Breast epithelium (tissue), 4 donors: ENCODE measurements around the gene IFITM1. TPM values are rescaled to one million over a fixed set of nuclear protein-coding genes. Genes with fewer than 3 reads are reported as not detected.
"Not testable (repeated sequence)": the region's sequence is repeated elsewhere in the genome, so short reads cannot be mapped to it uniquely, and the experiment has no call there.

Experiments used
- DNase-seq, 2 donors: peaks; one replicate each; pipeline ENCODE4 v3.0.0-alpha.2; 2019; ENCODE audit warnings: low spot score in 2 of 2
- H3K27ac ChIP-seq, 2 donors: fragments of 200-600 bp; sonication (generic) in 1 of 2; one replicate each; pipeline ENCODE4 v1.5.1; 2016 to 2019; ENCODE audit warnings: mild to moderate bottlenecking in 1 of 2
- H3K27me3 ChIP-seq, 2 donors: fragments of 200-600 bp; sonication (generic) in 1 of 2; one replicate each; pipeline versions ENCODE4 v1.5.1 to v1.6.0; 2017 to 2019; ENCODE audit warnings: control low read depth in 1 of 2, mild to moderate bottlenecking in 1 of 2
- H3K36me3 ChIP-seq: fragments of 200-600 bp; one replicate; pipeline ENCODE4 v1.5.1; 2019
- H3K4me1 ChIP-seq, 2 donors: fragments of 200-600 bp; sonication (generic); one replicate each; pipeline ENCODE4 v1.5.1; 2016 to 2019; ENCODE audit warnings: control low read depth in 1 of 2
- H3K4me3 ChIP-seq, 3 donors: fragments of 200-600 bp; sonication (generic); 1 replicate in 2 of 3; 2 replicates in 1 of 3; pipeline ENCODE4 v1.5.1; 2016 to 2019; ENCODE audit warnings: mild to moderate bottlenecking in 3 of 3, moderate library complexity in 2 of 3
- H3K9me3 ChIP-seq, 2 donors: fragments of 200-600 bp; sonication (generic) in 1 of 2; one replicate each; pipeline ENCODE4 v1.5.1; 2016 to 2019; ENCODE audit warnings: control low read depth in 1 of 2
- CTCF ChIP-seq, 3 donors: fragments of 450-650 bp; IDR thresholded peaks; one replicate each; pipeline ENCODE4 v1.5.1; 2016 to 2017; ENCODE audit warnings: antibody characterized with exemption in 3 of 3, mild to moderate bottlenecking in 3 of 3, moderate library complexity in 3 of 3
- POLR2A ChIP-seq: fragments of 450-650 bp; IDR thresholded peaks from one replicate; pipeline ENCODE4 v1.6.1; 2016; ENCODE audit warnings: antibody characterized with exemption, mild to moderate bottlenecking, moderate library complexity
- POLR2AphosphoS5 ChIP-seq, 3 donors: sonication (generic); formaldehyde crosslinking; IDR thresholded peaks; one replicate each; pipeline ENCODE4 v1.6.1; 2017; ENCODE audit warnings: antibody characterized with exemption in 3 of 3
- intact Hi-C: fragments of 100-400 bp; cut with DNase I; formaldehyde crosslinking; loops from one replicate; pipeline ENCODE4 v1.15.1; 2023; ENCODE audit warnings: low total_unique reads
- total RNA-seq, 3 donors: library from RNA; depleted of rRNA; stranded (reverse); fragments of >200 nt; gene quantifications; one replicate each; pipeline ENCODE4 v1.1.0, GENCODE V29; 2016

IFITM1 gene
- 100 to 1,000 TPM; 129 to 321 (median 142) TPM for total RNA-seq

DNA sequence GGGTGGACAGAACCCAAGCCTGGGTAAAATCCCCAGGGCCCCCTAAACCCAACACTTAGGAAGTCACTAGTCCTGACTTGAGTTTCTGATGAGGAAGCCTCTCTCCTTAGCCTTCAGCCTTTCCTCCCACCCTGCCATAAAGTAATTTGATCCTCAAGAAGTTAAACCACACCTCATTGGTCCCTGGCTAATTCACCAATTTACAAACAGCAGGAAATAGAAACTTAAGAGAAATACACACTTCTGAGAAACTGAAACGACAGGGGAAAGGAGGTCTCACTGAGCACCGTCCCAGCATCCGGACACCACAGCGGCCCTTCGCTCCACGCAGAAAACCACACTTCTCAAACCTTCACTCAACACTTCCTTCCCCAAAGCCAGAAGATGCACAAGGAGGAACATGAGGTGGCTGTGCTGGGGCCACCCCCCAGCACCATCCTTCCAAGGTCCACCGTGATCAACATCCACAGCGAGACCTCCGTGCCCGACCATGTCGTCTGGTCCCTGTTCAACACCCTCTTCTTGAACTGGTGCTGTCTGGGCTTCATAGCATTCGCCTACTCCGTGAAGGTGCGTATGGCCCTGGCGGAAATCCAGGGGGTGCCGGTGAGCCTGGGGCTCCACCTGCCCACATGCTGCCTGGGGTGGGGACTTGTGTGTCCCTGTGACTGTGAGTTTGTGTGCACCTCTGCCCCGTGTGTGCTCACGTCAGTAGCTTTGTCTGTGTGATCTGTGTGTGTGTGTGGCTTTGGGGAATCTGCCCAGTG is at the start of gene IFITM1:
Gene IFITM1, plus strand, starts transcription at position 254 of the 767 bp plus-strand sequence. Its CDS starts 131 bp downstream, at position 385.
- Histone ChIP-seq H3K9me3 (no peaks in the 10 kb centered on the region), H3K27ac (peak within 1 kb of the TSS; percentile 84 to 93), H3K36me3 (no peaks in the 10 kb centered on the region), H3K4me1 (peaks cover 9 to 20% of the 10 kb centered on the region in 2 donors), H3K27me3 (no peaks in the 10 kb centered on the region), H3K4me3 (peak within 1 kb of the TSS; percentile 52 to 88 (median 60))
- intact Hi-C loops = no loop called here
- TF ChIP-seq POLR2AphosphoS5 (IDR thresholded peaks at IDR 0.05) = peak; percentile 35 to 64 (median 57)
- no peak for TF ChIP-seq CTCF (IDR thresholded peaks at IDR 0.05)
- TF ChIP-seq POLR2A = no peak
- DNase-seq = no peak

DNA sequence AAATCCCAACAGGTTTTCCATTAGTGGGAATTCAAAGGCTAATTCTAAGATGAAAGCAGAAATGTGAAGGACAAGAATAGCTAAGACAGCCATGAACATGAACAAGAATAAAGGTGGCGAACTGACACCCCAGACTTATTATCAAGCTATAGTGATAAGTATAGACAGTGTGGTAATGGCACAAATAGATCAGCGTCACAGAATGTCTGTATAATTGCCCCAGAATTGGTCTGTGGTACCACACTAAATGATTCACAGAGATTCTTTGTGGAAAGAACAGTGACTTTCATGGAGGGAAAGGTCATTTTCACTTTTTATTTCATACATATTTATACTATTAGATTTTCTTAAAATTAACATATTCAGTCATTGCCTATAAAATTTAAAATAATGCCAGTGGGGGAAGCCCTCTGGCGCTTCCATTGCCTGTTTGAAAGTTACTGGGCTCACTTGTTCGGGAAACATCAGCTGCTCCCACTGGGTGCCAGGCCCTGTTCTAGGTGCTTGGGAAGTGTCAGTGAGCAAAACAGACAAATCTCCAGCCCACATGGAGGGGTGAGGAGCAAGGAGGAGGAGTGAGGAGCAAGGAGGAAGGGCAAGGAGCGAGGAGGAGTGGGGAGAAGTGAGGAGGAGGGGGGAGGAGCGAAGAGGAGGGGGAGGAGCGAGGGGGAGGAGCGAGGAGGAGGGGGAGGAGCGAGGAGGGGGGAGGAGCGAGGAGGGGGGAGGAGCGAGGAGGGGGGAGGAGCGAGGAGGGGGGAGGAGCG is 47.0 kb upstream of the IFITM1 start:
- no peak for TF ChIP-seq POLR2AphosphoS5 (IDR thresholded peaks at IDR 0.05)
- no peak for TF ChIP-seq POLR2A
- TF ChIP-seq CTCF (IDR thresholded peaks at IDR 0.05) = no peak
- H3K4me1 ChIP-seq = no peaks in the 10 kb centered on the region
- DNase-seq = no peak
- peak overlapping the region in 1 of 3 donors; percentile 25 for H3K4me3 ChIP-seq
- no peaks in the 10 kb centered on the region for H3K36me3 ChIP-seq
- intact Hi-C loops = no loop called here
- H3K27me3 ChIP-seq = no peaks in the 10 kb centered on the region
- no peak overlapping the region for H3K27ac ChIP-seq
- H3K9me3 ChIP-seq = no peaks in the 10 kb centered on the region

DNA sequence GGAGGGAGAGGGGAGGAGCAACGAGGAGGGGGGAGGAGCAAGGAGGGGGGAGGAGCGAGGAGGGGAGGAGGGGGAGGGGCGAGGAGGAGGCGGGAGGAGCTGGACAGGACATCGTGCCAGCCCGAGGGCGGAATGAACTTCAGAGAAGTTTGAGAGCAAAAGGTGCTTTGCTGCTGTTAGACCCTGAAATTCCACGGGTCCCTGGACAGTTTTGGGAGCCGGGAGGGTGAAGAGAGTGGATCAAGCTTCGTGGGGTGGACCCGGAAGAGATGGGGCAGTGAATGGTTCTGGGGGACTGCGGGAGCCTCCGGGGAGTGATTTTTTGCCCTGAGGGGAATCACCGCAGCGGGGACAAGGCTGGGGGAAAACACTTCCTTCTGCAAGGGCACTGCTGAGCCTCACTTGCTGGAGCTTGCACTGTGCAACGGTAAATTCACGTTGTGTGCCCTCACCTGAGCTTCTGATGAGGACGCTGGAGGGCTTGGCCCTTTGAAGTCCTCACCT is 46.3 kb upstream of the IFITM1 start:
- TF ChIP-seq POLR2AphosphoS5 (IDR thresholded peaks at IDR 0.05) (no peak), POLR2A (no peak), CTCF (IDR thresholded peaks at IDR 0.05) (no peak)
- H3K9me3 ChIP-seq = no peaks in the 10 kb centered on the region
- no peak for DNase-seq
- H3K4me1 ChIP-seq = no peaks in the 10 kb centered on the region
- no peaks in the 10 kb centered on the region for H3K27me3 ChIP-seq
- no peaks in the 10 kb centered on the region for H3K36me3 ChIP-seq
- intact Hi-C loops = no loop called here
- H3K27ac ChIP-seq = peak overlapping the region; percentile 52 to 78
- H3K4me3 ChIP-seq = peak overlapping the region; percentile 34 to 62 (median 37)

- H3K9me3 ChIP-seq, H3K4me1 ChIP-seq, intact Hi-C loops, DNase-seq, H3K36me3 ChIP-seq, H3K27me3 ChIP-seq: not testable (repeated sequence)
- Histone ChIP-seq H3K27ac (peak overlapping the region; percentile 52 to 78), H3K4me3 (peak overlapping the region; percentile 9 to 62 (median 37))
These were observed 45.1 kb upstream of the IFITM1 start for GRCh38 chr11:268716-269145.

DNA sequence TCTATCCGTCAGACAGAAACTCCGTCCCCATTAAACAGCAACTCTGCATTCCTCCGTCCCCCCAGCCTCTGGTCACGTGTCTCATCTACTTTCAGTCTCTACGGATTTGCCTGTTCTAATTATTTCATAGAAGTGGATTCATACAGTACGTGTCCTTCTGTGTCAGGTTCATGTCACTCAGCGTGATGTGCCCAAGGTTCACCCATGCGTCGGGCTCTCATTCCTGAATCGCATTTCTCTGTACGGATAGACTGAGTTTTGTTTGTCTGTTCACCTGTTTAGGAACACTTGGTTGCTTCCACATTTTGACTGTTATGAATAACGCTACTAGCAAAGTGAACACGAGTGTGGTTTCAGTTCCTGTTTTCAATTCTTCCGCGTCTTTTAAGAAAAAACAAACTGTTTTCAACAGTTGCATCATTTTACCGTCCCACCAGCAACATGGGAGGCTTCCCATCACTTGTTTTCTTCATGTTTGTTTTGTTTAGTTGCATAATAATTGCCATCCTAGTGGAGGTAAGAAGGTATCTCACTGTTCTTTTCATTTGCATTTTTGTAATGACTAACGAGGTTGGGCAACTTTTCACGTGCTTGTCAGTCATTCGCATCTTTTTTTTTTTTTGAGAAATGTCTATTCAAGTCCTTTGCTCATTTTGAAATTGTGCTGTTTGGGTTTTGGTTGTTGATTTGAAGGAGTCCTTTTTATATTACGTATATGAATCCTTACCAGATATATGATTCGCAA is 44.5 kb upstream of the IFITM1 start:
- DNase-seq = no peak
- peak overlapping the region; percentile 52 to 78 for H3K27ac ChIP-seq
- H3K9me3 ChIP-seq = no peaks in the 10 kb centered on the region

More for the DNA sequence above, 44.5 kb upstream of the IFITM1 start:
- Histone ChIP-seq H3K36me3 (no peaks in the 10 kb centered on the region), H3K4me1 (no peaks in the 10 kb centered on the region), H3K4me3 (peak overlapping the region in 2 of 3 donors; percentile 9 to 62), H3K27me3 (no peaks in the 10 kb centered on the region)
- intact Hi-C loops = no loop called here
- peak in 1 of 3 donors; percentile 8 for TF ChIP-seq CTCF (IDR thresholded peaks at IDR 0.05)
- peak in 1 of 3 donors; percentile 19 for TF ChIP-seq POLR2AphosphoS5 (IDR thresholded peaks at IDR 0.05)
- TF ChIP-seq POLR2A = no peak
